ENCODE results near the gene MAOA.
"Not testable (repeated sequence)": the region's sequence is repeated elsewhere in the genome, so short reads cannot be mapped to it uniquely, and the experiment has no call there.

The MAOA gene

DNA sequence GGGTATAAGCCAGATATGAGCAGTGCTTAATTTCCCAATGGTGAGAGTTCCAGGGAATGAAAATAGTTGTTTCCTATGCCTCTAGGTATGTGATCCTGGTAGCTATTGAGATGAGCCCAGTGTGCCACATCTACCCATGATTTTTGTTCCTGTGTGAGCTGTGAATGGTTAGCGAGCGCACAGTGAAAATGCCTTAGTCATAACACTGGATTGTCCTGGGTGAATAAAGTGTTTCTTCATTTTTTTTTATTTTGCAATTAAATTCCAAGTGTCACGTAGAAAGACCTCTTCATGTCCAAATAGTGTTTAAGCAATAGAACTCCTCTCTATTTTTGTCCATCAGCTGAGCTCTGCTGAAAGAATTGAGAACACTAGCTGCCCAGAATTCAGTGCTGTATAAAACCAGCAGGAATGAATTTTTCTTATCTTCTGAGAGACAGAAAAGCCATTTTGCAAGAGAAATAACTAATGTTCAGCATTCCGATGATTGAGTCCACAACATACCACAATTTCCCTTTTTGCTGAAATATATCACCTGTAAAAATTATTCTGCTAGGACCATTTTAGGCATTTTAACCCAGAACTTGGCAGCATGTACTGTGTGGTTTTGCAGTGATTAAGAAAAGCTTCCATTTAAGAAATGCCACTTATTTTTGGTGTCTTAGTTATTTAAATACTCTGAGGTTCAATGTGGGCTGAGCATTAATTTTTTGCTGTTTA, 5.6 kb downstream of the MAOA start:
- Histone ChIP-seq H3K36me3 (no peaks in the 10 kb centered on the region), H3K9ac (no peak overlapping the region), H3K4me3 (no peak overlapping the region), H3K27ac (no peak overlapping the region), H3K4me2 (no peak overlapping the region), H4K20me1 (no peaks in the 10 kb centered on the region), H3K9me3 (no peaks in the 10 kb centered on the region), H3K4me1 (no peaks in the 10 kb centered on the region), H3K27me3 (peaks cover 66% of the 10 kb centered on the region)
- TF ChIP-seq Cebpa-rat (IDR thresholded peaks at IDR 0.05), result no peak

DNA sequence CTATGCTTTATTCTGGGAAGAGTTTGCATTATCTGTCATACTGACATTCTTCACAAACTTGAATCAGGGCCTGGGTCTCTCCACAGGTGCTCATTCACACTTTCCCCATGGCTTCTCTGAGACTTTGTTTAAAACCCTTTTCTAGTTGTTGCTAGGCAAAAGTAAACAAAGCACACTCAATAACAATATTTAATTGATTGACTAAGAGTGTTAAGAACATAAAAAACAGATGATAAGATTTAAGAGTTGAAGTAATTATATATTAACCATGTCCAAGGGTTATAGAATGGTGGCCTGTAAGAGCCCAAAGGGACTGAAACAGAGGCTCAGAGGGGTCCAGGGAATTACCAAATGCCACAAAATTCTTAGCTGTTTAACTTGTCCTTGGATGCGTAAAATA, 7.1 kb downstream of the MAOA start:
- H4K20me1 ChIP-seq, result no peaks in the 10 kb centered on the region
- no peaks in the 10 kb centered on the region for H3K4me1 ChIP-seq
- H3K27ac ChIP-seq, result no peak overlapping the region
- no peak overlapping the region for H3K9ac ChIP-seq
- H3K9me3 ChIP-seq, result no peaks in the 10 kb centered on the region
- H3K36me3 ChIP-seq, result no peaks in the 10 kb centered on the region
- no peak overlapping the region for H3K4me3 ChIP-seq
- peaks cover 56% of the 10 kb centered on the region for H3K27me3 ChIP-seq
- no peak overlapping the region for H3K4me2 ChIP-seq
- TF ChIP-seq Cebpa-rat (IDR thresholded peaks at IDR 0.05), result no peak

DNA sequence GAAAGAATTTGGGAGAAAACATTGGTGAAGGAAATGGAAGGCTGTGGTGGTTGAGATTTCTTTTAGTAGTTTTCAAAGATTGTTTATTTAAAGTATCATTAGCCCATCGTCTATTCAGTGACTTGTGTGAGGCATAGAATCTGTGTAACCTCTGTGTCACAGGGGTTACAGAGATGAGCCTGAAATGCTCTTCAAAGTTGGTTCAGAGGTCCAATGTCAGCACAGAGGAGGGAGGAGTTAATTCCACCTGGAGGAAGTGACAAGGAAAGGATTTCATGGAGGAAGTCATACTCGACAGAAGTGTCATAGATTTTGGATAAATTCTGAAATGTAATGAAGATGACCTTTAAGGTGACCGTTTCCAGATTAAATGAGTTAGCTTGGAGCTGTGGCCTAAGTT, 8.2 kb downstream of the MAOA start:
- Histone ChIP-seq H3K4me3 (no peak overlapping the region), H3K4me1 (no peaks in the 10 kb centered on the region), H3K27ac (no peak overlapping the region), H3K9me3 (no peaks in the 10 kb centered on the region), H3K4me2 (no peak overlapping the region), H3K36me3 (no peaks in the 10 kb centered on the region), H3K9ac (no peak overlapping the region), H4K20me1 (no peaks in the 10 kb centered on the region), H3K27me3 (peaks cover 46% of the 10 kb centered on the region)
- no peak for TF ChIP-seq Cebpa-rat (IDR thresholded peaks at IDR 0.05)

DNA sequence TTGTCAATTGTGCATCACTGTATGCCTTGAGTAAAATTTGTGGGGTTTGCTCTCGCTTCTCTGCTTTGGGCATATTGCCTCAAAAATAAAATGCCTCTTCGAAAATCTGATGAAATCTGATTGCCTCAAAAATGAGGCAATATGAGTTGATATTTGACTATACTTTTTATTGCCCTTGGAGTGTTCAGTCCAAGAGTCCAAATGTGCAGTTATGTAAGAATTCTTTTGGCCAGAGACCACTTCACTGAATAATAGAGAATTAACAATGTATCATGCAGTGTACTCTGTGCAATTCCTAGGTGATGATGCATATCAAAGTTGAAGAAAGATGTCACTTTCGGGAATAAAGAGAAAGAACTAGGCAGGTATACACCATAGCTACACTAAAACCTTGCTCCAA, 8.6 kb downstream of the MAOA start:
- Histone ChIP-seq H3K4me1 (no peaks in the 10 kb centered on the region), H3K36me3 (no peaks in the 10 kb centered on the region), H3K9me3 (no peaks in the 10 kb centered on the region), H3K4me3 (no peak overlapping the region), H4K20me1 (no peaks in the 10 kb centered on the region), H3K27ac (no peak overlapping the region), H3K27me3 (peaks cover 41% of the 10 kb centered on the region), H3K9ac (no peak overlapping the region), H3K4me2 (no peak overlapping the region)
- no peak for TF ChIP-seq Cebpa-rat (IDR thresholded peaks at IDR 0.05)

DNA sequence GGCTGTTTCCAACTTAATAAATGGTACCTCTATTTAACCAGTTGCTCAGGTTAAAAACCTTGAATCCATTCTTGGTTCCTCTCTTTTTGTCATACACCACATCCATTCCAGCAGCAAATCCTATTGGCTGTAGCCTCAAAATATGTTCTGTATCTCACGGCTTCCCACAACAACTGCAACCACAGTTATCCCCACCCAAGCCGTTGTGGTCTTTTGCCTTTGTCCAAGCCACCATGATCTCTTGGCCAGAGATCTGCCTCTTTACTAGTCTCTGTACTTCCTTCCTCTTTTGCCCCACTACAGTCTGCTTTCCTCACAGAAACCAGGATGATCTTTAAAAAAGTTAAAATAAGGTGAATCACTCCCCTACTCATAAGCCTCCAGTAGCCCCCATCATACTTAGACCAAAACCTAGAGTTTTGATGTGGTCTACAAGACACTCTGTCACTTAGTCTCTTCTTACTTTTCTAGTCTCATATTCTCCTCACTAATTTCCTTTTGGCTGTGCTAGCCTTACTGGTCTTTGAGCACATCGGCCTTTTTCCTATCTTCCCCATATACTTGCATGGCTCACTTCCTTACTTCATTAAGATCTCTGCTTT, 10.3 kb downstream of the MAOA start:
- no peak for TF ChIP-seq Cebpa-rat (IDR thresholded peaks at IDR 0.05)
- Histone ChIP-seq H3K4me2 (no peak overlapping the region), H3K4me1 (no peaks in the 10 kb centered on the region), H3K27ac (no peak overlapping the region), H3K36me3 (no peaks in the 10 kb centered on the region), H3K4me3 (no peak overlapping the region), H3K27me3 (peaks cover 27% of the 10 kb centered on the region), H3K9ac (no peak overlapping the region), H3K9me3 (no peaks in the 10 kb centered on the region), H4K20me1 (no peaks in the 10 kb centered on the region)

DNA sequence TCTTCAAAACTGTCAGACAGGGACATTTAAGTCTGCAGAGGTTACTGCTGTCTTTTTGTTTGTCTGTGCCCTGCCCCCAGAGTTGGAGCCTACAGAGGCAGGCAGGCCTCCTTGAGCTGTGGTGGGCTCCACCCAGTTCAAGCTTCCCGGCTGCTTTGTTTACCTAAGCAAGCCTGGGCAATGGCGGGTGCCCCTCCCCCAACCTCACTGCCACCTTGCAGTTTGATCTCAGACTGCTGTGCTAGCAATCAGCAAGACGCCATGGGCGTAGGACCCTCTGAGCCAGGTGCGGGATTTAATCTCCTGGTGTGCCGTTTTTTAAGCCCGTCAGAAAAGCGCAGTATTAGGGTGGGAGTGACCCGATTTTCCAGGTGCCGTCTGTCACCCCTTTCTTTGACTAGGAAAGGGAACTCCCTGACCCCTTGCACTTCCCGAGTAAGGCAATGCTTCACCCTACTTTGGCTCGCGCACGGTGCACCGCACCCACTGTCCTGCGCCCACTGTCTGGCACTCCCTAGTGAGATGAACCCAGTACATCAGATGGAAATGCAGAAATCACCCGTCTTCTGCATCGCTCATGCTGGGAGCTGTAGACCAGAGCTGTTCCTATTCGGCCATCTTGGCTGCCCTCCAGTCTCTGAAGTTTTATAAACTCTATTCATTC, 20.0 kb downstream of the MAOA start:
- not testable (repeated sequence) for H3K4me2 ChIP-seq, H3K4me1 ChIP-seq, H4K20me1 ChIP-seq, H3K9me3 ChIP-seq, H3K4me3 ChIP-seq, H3K36me3 ChIP-seq, H3K27ac ChIP-seq, H3K9ac ChIP-seq
- H3K27me3 ChIP-seq, result peaks cover 35% of the 10 kb centered on the region

DNA sequence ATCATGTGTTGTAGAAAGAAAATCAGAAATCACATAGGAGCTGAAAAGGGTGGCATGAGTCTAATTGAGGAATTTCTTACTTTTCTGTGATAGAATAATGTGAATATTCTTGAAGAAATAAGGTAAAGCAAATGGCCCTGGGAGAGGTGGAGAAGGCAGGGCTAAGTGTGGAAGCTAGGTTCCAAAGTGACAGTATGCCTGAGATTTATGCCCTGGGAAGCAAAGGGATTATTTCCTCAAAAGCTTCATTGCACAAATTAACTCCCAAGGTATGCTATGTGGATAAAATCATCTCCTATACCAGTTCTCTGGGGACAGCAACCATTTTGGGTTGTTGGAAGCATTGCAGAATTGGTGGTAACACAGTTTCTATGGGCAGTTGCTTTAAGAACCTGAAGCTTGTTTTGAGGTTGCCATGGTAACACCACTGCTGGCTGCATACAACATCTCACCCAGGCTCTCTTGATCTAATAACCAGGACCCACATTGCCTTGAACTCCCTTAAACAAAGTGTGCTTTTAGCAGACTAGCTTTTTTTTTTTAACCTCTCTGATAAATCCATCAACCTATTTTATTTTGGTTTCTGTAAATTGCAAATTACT, 21.0 kb downstream of the MAOA start:
- Histone ChIP-seq H4K20me1 (no peaks in the 10 kb centered on the region), H3K9ac (no peak overlapping the region), H3K36me3 (no peaks in the 10 kb centered on the region), H3K9me3 (no peaks in the 10 kb centered on the region), H3K4me2 (no peak overlapping the region), H3K4me3 (no peak overlapping the region), H3K27me3 (peaks cover 37% of the 10 kb centered on the region), H3K27ac (no peak overlapping the region), H3K4me1 (no peaks in the 10 kb centered on the region)
- TF ChIP-seq Cebpa-rat (IDR thresholded peaks at IDR 0.05), result no peak

DNA sequence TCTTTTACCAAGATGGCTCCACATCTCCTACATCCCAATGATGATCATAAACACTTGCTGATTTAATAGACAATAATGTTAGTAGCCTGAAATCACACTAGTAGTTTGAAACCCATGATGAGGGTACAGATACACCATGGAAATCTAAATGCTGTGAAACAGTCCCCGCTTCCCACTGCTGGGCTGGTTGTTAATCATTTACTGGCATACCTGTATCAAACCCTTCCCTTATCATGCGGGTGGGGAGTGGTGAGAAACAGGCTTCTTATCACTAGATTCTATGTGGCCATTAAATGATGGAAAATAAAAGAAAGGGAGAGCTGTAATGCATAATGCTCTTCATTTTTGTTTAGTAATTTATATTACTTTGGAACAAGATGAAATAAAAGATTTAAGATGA, 21.9 kb downstream of the MAOA start:
- Histone ChIP-seq H3K9ac (no peak overlapping the region), H4K20me1 (no peaks in the 10 kb centered on the region), H3K27me3 (peaks cover 44% of the 10 kb centered on the region), H3K4me3 (no peak overlapping the region), H3K36me3 (no peaks in the 10 kb centered on the region), H3K9me3 (no peaks in the 10 kb centered on the region), H3K4me1 (no peaks in the 10 kb centered on the region), H3K4me2 (no peak overlapping the region), H3K27ac (no peak overlapping the region)
- TF ChIP-seq Cebpa-rat (IDR thresholded peaks at IDR 0.05), result no peak

DNA sequence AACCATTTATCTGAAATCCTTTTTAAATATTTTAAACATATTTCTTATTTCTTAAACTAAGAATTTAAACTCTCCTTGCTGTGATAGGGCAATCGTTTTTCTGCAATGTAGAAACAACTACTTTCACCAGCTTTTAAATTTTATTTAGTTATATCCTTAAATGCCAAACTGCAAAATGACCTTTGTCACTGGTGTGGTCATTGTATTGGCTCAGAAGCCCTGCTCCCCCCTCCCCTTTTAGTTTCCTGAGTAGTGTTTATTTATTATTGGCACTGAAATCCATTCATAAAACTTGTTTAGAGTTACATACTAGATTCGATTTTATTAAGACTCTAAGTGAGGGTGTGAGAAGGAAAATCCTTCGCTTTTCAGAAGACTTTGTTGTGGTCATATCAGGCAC, 23.0 kb downstream of the MAOA start:
- no peaks in the 10 kb centered on the region for H3K36me3 ChIP-seq
- H3K27ac ChIP-seq, result no peak overlapping the region
- H3K4me3 ChIP-seq, result no peak overlapping the region
- no peak for TF ChIP-seq Cebpa-rat (IDR thresholded peaks at IDR 0.05)
- H3K27me3 ChIP-seq, result peaks cover 46% of the 10 kb centered on the region
- no peak overlapping the region for H3K4me2 ChIP-seq
- no peaks in the 10 kb centered on the region for H4K20me1 ChIP-seq
- H3K9ac ChIP-seq, result no peak overlapping the region
- no peaks in the 10 kb centered on the region for H3K9me3 ChIP-seq
- H3K4me1 ChIP-seq, result no peaks in the 10 kb centered on the region

DNA sequence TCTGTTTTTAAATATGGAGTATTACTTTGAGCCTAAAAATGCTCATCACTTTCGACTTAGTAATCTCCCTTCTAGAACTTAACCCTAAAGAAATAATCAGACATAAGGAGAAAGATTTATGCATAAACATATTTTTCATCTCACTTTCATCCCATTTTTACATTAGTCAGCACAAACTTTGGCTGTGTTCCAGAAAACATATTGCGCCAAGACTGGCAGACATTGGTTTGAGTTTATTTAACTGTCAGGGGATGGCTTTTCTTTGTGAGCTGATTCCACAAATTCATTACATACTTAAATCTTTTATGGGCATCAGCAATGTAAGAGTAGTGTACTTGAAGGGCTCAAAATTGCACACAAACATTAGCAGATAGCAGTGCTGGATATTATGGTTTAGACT, 23.7 kb downstream of the MAOA start:
- no peak overlapping the region for H3K9ac ChIP-seq
- no peaks in the 10 kb centered on the region for H3K36me3 ChIP-seq
- H3K27me3 ChIP-seq, result peaks cover 52% of the 10 kb centered on the region
- TF ChIP-seq Cebpa-rat (IDR thresholded peaks at IDR 0.05), result no peak
- H4K20me1 ChIP-seq, result no peaks in the 10 kb centered on the region
- H3K27ac ChIP-seq, result no peak overlapping the region
- no peak overlapping the region for H3K4me3 ChIP-seq
- no peaks in the 10 kb centered on the region for H3K9me3 ChIP-seq
- no peaks in the 10 kb centered on the region for H3K4me1 ChIP-seq
- no peak overlapping the region for H3K4me2 ChIP-seq

All from BLaER1 (cell line).